Limb (tissue), 2 donors: ENCODE results near the gene PIK3IP1.
"Not testable (repeated sequence)": the region's sequence is repeated elsewhere in the genome, so short reads cannot be mapped to it uniquely, and the experiment has no call there.

Source experiments
- DNase-seq, 2 donors: peaks; one replicate each; pipeline ENCODE4 v3.0.0-alpha.2; 2016; ENCODE audit errors: extremely low spot score in 2 of 2

Gene PIK3IP1

DNA sequence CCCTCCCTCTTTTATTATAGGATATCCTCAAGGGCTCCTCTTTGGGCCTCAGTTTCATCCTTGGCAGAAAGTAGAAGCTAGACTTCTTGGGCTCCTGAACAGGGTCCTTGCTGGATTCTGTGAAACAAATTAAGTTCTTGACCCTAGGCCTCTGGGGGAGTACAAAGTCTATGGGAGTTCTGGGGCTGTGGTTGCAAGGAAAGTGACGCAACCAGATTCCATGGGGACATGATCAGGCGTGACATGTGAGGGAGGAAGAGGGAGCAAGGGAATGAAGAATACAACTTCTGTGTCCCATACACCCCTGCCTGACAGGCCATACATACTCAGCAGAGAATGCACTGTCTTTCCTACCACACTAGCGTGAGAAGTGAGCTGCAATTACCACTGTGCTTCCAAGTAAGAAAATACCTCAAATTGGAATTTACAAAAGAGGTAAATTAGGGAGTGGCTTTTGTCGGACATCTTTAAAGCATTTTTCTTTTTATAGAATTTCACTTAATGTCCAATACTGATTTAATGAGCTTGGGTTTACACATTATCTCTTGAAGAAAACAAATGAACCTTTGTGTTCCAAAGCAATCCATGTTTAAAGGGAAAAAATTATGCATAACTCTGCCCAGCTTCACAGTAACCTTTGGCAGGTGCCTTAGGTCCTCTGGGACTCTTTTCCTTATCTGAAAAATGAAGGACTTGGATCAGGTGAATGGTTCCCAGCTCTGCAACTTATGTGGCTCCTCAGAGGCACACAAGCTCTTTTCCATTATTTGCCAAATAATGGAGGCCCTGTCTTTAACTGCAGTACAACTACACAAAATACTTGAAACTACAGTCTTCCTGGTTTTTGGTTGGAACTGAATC lies 41.3 kb downstream of the PIK3IP1 start:
- no peak for DNase-seq

DNA sequence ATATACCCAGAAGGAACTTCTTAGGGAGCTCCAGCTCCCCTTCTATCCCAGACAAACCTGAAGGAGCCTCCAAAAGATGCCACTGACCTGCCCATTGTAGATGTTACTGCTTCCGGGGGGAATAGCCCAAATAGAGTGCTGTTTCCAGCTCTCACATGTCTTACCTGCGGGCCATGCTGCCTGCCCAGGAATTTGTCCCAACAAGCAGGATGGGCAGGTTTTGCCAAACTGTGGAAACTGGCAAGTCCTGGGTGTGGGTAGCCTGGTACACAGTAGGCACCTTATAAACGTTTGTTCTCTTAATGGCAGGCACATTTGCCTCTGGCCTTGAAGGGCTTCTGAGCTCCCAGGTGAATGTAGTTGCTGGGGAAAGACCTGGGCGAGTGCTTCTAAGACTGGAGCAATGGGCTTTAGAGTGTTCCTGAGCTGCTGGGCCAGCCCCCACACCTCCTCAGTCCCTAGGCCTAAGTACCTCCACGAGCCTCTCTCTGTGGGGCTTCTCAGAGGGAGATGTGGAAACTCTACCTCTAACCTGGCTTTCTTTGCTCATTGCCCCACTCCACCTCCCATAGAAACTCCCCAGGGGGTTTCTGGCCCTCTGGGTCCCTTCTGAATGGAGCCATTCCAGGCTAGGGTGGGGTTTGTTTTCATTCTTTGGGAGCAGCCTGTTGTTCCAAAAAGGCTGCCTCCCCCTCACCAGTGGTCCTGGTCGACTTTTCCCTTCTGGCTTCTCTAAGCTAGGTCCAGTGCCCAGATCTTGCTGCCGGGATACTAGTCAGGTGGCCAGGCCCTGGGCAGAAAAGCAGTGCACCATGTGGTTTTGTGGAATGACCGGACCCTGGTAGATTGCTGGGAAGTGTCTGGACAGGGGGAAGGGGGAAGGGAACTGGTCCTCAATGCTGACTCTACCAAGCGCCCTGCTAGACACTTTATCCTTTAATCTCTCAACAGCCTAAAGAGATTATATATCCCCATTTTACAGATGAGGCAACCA lies 43.0 kb downstream of the PIK3IP1 start:
- no peak for DNase-seq

DNA sequence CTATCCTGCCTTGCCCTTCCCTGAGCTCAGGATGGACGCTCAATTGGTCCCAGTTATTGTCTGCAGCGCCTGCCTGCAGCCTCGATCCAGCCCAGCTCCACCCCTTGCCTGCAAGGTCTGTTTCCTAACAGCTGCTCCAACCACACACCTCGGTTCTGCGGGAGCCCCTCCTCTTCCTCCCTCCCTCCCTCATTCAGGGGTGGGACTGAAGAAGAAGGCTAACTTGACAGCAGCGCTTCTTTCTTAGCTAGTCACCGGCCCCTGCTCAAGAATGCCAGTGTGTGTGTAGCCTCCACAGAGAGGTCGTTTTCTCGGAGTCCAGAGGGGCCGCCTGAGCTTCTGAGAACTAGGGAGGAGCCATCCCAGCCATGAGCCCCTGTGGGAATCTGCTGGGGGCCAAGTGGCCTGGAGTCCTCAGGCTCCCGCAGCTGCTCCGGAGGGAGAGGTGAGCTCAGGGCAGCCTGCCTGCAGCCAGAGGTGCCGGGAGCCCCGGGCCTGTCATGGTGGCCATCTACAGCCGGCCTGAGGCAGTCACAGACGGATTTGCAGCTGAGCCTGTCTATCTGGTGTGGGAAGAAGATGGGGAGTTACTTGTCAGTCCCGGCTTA lies 44.0 kb downstream of the PIK3IP1 start:
- DNase-seq = peak; percentile 65 to 81

DNA sequence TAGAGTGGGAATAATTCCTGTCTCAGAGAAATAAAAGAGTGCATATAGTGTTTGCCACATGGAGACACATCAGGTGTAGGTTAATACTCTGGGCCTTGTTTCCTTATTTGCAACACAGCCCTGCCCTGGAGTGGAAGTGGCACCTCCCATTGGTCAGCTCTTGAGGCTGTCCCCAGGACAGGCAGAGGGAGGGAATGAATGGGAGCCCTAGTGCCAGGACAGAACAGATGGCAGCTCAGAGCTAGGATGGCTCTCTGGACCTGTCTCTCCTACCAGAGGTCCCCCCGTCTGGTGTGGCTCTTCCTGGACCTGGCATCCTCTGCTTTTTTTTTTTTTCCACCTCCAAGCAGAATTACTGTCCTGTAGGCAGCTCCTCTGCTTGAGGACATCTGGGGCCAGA lies 44.6 kb downstream of the PIK3IP1 start:
- DNase-seq = no peak

DNA sequence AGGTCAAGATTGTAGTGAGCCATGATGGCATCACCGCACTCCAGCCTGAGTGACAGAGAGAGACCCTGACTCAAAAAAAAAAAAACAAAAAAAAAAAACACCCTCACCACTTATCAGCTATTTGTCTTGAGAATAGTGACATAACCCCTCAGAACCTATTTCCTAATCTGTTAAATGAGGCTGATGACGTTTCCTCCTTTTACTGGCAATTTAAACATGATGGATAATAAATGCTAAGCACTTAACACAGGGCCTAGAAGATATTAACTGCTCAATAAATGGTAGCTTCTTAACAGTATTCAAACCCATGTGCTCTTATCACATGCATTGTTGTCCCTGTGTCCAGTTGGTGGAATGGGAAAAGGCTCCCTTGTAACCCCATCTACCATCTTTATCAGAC lies 45.6 kb downstream of the PIK3IP1 start:
- DNase-seq = no peak

DNA sequence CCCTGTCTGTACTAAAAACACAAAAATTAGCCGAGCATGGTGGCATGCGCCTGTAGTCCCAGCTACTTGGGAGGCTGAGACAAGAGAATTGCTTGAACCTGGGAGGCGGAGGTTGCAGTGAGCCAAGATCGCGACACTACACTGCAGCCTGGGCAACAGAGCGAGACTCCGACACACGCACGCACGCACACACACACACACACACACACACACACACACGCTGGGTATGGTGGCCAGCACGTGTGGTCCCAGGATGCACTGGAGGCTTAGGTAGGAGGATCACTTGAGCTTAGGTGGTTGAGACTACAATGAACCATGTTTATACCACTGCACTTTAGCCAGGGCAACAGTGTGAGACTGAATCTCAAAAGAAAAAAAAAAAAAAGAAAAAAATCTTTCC lies 46.3 kb downstream of the PIK3IP1 start:
- DNase-seq = not testable (repeated sequence)

DNA sequence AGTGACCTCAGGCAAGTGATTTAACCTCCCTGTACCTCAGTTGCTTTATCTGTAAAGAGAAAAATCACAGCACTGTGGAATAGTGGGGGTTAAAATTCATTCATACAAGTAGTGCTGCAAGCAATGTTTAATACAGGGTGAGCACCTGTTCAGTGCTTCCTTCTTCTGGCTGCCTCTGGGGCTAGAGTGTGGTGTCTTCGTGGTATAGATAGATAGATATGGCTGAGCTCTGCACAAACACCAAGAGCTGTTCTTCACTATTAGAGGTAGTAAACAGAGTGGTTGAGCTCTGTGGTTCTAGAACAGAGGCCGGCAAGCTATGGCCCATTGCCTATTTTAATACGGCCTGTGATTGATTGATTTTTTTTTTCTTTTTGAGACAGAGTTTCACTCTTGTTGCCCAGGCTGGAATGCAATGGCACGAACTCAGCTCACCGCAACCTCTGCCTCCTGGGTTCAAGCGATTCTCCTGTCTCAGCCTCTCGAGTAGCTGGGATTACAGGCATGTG lies 47.3 kb downstream of the PIK3IP1 start:
- DNase-seq = no peak

DNA sequence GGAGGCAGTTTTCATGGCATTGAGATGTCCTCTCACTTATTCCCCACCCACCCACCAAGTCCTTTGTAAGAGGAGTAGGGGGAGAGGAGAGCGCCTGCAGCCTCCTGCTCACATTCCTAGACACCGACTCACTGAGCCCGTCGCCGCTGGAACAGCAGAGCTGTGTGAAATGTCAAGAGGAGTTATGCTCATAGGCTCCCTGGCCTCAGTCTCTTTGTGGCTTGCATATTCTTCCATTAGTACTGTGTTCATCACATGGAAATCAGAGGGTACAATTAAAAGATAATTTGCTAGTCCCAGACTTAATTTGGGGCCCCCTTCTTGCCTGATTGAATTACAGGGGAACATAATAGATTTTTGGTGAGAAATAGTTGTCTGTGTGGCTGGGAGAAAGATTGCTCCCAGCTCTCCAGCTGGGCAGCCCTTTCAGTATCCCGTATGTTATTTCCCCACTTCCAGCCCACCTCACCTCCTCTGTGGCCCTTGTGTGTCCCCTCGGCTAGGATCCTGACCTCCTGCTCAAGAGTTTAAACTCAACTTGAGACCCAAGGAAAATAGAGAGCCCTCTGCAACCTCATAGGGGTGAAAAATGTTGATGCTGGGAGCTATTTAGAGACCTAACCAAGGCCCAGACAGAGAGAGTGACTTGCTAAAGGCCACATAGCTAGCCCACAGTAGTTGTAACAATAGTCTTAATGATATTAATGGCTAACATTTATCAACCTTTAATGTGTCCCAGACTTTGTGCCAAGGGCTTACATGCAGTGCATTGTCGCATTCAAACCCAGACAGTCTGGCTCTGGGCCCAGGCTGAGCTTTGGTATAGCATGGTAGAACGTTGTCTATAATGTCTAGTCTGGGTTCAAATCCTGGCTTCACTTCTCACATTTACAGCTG lies 48.0 kb downstream of the PIK3IP1 start:
- no peak for DNase-seq

DNA sequence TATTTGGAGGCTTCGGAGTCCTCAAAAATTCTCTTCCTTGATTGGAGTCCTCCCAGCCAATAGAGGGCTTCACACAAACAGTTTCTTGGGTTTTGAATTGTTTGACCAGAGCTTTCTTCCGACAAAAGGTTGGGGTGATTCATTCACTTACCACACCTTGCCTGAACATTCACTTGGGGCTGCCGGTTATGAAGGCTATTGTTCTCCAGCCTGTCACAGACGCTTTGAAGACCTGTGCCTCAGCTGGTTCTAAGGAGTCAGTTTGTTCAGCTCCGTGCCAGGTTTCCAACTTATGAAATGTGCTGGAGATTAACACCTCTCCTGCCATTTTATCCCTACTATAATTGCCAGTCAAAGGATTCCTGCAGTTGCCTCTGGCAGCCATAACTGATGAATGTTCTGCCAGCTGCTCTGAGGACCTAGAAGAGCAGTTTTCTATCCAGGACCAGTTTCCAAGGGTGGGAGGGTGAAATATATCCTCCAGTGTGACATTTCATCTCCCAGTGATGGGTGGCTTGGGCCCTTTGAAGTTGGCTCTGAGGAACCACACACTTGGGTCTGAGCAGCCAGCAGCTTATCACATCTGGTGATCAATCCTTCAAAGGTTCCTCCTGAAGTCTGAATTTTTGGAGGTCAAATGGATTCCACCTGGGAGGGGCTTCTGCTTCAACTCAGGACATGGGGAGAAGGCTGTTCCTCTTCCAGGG lies 48.8 kb downstream of the PIK3IP1 start:
- no peak for DNase-seq

DNA sequence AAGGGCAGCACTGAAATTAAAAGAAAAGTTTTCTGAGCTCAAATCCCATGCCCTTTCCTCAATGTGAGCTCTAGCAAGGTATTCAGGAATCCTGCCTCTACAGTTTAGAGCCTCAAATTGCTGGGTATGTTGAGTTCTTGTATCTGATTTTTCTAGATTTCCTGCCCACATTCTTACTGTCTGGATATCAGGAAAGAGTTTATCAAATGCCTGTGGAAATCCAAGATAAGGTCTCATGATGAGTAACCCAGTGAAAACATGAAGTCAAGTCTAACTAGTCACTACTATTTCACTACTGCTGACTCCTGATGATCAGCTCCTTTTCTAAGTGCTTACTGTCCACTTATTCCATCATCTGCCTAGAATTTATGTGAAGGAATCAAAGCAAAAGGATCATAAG lies 50.4 kb downstream of the PIK3IP1 start:
- no peak for DNase-seq

DNA sequence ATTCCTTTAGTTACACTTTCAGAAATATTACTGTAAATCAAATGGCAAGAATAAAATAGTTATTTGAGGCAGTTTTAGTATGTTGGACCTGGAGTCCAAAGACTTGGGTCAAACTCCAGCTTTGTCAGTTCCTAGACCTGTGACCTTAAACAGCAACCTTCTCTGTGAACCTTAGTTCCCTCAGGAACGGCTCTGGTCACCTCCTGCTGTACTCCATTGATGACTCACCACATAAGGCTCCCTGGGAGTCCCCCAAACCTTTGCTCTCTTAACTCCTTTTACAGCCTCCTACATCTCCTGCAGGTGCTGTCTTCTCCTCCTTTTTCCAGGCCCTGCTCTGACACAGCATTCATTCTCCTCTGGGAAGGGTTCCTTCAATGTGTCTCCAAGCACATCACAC lies 51.1 kb downstream of the PIK3IP1 start:
- DNase-seq = no peak

DNA sequence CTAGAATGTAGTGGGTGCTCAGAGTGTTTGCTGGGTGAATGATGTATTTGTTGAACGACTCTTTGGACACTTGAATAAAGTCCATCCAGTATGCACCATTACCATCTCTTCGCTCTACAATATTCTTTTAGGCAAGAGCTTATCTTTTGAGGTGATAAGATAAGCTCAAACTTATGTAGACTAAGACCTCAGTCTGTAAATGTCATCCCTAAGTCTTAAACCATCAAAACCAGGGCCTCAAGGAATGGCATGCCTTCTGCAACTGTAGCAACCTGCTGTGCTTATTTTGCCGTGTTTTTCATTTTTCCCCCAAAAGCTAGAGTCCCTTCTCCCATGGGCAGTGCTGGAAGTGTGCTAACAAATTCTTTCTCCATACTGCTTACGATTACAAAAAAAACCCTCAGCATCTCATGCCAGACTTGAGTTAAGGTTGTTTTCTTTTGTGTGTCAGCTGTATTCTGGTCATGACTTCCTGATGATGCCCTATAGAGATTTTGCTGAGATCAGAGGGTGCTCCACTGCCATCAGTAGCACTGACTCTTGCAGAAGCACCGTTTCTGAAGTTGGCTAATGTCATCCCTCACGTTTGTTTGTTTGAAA lies 52.4 kb downstream of the PIK3IP1 start:
- DNase-seq = no peak

DNA sequence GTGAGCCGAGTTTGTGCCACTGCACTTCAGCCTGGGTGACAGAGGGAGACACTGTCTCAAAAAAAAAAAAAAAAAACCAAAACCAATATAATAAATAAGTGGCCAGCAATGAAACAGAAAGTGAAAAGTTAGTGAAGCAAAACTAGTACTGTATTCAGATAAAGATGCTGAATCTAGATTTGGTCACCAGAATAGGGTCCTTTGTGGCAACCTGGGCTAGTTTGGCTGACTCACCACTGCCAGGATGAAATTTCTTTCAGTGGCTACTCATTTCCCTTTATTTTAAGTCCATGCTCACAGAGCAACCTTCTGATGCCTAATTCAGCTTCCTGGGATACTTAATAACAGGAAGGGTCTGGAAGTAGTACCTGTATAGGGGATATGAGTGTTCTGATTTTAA lies 54.2 kb downstream of the PIK3IP1 start:
- DNase-seq = no peak

DNA sequence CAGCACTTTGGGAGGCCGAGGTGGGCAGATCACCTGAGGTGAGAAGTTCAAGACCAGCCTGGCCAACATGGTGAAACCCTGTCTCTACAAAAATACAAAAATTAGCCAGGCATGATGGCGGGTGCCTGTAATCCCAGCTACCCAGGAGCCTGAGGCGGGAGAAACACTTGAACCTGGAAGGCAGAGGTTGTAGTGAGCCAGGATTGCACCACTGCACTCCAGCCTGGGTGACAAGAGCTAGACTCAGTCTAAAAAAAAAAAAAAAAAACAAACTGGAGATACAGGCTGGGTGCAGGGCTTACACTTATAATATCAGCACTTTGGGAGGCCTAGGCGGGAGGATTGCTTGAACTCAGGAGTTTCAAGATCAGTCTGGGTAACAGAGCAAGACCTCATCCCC lies 56.2 kb downstream of the PIK3IP1 start:
- not testable (repeated sequence) for DNase-seq

DNA sequence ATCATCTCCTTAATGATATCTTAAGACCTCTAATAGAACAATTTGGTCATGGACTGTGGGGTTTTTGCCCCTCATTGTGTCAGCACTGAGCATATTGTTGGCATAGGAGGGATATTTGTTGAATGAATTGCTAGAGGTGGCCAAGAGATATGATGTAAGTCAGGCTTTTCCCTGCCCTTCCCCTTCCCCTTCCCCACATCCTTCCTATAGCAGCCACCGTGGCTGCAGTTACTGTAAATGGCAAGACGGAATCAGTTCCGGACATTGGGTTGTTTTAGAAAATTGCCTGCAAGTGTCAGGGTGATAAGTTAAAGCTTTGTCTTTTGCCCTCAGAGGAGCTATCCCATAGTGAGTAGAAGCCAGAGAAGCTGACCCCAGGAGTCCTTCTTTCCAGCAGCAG lies 57.2 kb downstream of the PIK3IP1 start:
- DNase-seq = no peak

DNA sequence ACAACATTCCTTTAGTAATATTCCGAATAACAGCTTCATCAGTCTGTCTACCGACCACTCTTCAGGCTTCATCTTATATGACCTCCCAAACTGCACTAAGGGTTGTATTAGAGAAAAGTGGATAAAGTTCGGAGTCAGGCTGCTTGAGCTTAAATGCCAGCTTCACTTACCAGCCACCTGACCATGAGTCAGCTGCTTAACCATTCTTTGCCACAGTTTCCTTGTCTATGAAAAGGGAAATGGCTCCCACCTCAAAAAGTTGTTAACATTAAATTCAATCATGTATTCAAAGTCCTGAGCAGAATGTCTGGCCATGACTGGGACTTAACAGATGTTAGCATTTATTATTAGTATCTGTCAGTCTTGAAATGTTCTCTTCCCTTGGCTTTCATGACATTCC lies 59.3 kb downstream of the PIK3IP1 start:
- no peak for DNase-seq
